ENCODE results near the gene FILIP1L.

The FILIP1L gene

DNA sequence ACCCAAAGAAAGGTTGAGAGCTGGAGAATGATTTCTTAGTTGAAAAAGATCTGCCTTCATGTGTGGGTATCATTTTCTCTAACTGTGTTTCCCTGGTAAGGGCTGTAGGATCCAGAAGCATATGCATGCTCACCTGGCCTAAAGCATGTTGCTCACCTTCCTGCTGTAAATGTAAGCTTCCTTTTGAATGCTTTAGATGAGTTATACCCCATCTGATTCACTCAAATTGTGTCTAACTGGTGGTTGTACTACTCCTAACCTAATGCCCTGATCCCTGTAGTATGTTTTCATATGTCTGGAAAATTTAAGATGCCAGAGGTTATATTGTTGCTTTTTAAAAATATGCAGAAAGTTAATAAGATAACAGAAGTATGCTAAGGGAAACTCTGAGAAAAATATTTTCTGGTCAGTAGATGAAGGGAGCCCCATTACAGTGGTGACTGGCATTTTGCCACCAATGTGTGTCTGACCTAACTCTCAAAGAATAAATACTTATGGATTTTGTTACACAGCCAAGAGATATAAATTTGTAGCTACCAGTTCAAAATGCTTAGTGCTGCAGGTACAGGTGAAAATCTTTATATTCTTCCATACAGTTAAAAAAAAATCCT is 7.7 kb downstream of the FILIP1L start:
- Histone ChIP-seq H3K27ac (no peak overlapping the region), H3K4me3 (ENCODE audit: low read depth, low read length) (no peak overlapping the region), H3K36me3 (no peaks in the 10 kb centered on the region), H3K27me3 (ENCODE audit: insufficient read depth, low read depth, severe bottlenecking) (no peaks in the 10 kb centered on the region), H3K9me3 (ENCODE audit: severe bottlenecking) (no peaks in the 10 kb centered on the region)
- TF ChIP-seq, protein P1, sequence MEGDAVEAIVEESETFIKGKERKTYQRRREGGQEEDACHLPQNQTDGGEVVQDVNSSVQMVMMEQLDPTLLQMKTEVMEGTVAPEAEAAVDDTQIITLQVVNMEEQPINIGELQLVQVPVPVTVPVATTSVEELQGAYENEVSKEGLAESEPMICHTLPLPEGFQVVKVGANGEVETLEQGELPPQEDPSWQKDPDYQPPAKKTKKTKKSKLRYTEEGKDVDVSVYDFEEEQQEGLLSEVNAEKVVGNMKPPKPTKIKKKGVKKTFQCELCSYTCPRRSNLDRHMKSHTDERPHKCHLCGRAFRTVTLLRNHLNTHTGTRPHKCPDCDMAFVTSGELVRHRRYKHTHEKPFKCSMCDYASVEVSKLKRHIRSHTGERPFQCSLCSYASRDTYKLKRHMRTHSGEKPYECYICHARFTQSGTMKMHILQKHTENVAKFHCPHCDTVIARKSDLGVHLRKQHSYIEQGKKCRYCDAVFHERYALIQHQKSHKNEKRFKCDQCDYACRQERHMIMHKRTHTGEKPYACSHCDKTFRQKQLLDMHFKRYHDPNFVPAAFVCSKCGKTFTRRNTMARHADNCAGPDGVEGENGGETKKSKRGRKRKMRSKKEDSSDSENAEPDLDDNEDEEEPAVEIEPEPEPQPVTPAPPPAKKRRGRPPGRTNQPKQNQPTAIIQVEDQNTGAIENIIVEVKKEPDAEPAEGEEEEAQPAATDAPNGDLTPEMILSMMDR (IDR thresholded peaks at IDR 0.05; ENCODE audit: low read depth, low read length): no peak
- no peak for DNase-seq

DNA sequence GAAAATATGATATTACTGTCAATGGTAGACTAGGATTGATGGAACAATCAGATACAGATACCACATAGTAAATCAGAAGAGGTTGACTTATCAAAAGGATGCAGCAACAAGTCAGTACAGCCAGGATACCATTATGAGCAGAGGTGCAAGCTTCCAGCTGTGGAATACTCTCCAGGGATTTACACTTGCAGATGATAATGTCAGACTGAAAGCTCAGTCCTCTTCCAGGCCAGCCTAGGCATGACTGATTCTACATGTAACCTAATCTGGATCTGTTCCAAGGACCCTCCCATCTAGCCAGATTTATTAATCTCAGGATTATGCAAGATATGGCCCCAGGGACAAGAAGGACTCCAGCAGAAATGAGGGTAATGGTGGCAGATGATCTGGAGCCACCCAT is 8.2 kb downstream of the FILIP1L start:
- no peaks in the 10 kb centered on the region for H3K27me3 ChIP-seq (ENCODE audit: insufficient read depth, low read depth, severe bottlenecking)
- H3K4me3 ChIP-seq (ENCODE audit: low read depth, low read length): no peak overlapping the region
- DNase-seq: no peak
- no peaks in the 10 kb centered on the region for H3K36me3 ChIP-seq
- H3K27ac ChIP-seq: no peak overlapping the region
- TF ChIP-seq, protein P1 (IDR thresholded peaks at IDR 0.05; ENCODE audit: low read depth, low read length): no peak
- H3K9me3 ChIP-seq (ENCODE audit: severe bottlenecking): no peaks in the 10 kb centered on the region

DNA sequence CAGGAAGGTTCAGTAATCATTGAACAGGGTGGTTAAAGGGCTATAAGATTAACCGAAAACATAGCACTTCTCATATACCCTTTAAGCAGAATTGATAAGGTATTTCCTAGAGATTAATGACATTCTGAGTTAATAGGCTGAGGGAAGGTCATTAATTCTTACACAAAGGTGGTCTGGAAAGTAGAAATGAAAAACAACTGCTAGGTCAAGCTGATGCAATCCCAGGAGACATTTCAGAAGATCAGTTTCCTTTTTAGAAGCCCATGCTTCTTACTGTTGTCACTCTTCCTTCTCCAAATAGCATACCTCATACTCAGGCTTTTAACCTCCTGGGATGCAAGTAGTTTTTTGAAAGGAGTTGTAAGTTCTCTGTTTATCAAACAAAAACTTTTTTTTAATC is 8.8 kb downstream of the FILIP1L start:
- H3K27ac ChIP-seq: no peak overlapping the region
- no peaks in the 10 kb centered on the region for H3K9me3 ChIP-seq (ENCODE audit: severe bottlenecking)
- no peak overlapping the region for H3K4me3 ChIP-seq (ENCODE audit: low read depth, low read length)
- no peak for DNase-seq
- H3K36me3 ChIP-seq: no peaks in the 10 kb centered on the region
- no peaks in the 10 kb centered on the region for H3K27me3 ChIP-seq (ENCODE audit: insufficient read depth, low read depth, severe bottlenecking)
- TF ChIP-seq, protein P1 (IDR thresholded peaks at IDR 0.05; ENCODE audit: low read depth, low read length): no peak

DNA sequence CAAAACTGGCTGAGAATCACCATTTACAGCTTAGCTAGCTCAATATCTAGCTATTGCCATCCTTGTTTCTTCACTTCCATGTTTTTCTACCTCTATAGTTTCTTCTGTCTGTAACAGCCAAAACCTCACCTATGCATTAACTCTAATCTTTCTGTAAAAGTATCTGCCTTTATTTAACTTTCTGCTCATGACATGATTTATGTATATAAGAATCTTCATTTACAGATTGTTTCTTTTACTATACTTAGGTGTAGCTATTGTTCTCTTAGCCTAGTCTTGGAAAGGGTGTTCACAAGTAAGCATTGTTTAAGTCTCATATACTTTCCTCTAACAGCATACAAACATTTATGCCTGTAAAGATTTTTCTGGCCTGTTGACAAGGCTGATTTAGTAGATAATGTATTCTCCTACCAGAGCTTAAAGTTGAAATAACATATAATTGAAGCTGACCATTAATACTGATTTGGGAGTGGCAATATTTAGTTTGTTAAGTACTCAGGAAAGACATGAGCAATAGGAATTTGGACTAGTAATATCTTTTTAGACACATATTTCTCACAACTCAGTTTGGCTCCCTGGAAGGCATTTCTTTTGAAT is 9.4 kb downstream of the FILIP1L start:
- no peak overlapping the region for H3K4me3 ChIP-seq (ENCODE audit: low read depth, low read length)
- TF ChIP-seq, protein P1 (IDR thresholded peaks at IDR 0.05; ENCODE audit: low read depth, low read length): no peak
- no peak overlapping the region for H3K27ac ChIP-seq

DNA sequence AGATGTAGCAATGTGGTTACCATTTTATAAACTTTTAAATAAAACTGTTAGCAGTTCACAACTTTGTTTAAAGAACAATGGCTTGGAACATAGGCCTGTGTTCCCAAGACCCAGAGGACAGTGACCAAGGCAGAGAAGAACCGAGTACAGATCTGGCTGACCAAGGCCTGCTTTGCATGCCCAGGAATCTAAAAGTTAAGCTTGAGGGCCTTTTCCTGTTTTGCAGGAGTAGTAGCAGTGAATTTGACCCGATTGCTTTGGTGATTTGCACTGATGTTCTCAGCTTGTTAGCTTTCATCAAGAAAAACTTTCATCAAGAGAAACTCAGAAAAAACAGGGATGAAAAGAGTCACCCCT is 9.9 kb downstream of the FILIP1L start:
- TF ChIP-seq, protein P1 (IDR thresholded peaks at IDR 0.05; ENCODE audit: low read depth, low read length): no peak
- DNase-seq: no peak
- Histone ChIP-seq H3K27ac (no peak overlapping the region), H3K9me3 (ENCODE audit: severe bottlenecking) (no peaks in the 10 kb centered on the region), H3K27me3 (ENCODE audit: insufficient read depth, low read depth, severe bottlenecking) (no peaks in the 10 kb centered on the region), H3K4me3 (ENCODE audit: low read depth, low read length) (no peak overlapping the region), H3K36me3 (no peaks in the 10 kb centered on the region)

More for the DNA sequence above, 9.4 kb downstream of the FILIP1L start:
- Histone ChIP-seq H3K9me3 (ENCODE audit: severe bottlenecking) (no peaks in the 10 kb centered on the region), H3K36me3 (no peaks in the 10 kb centered on the region), H3K27me3 (ENCODE audit: insufficient read depth, low read depth, severe bottlenecking) (no peaks in the 10 kb centered on the region)
- DNase-seq: no peak
